IPS DF 6.9 (cell line): ENCODE results near the gene SIT1.
A peak's percentile ranks its signal among the peaks of the same experiment; 100 is the strongest.

ENCODE experiments used
- DNase-seq: peaks from one replicate; pipeline ENCODE4 v3.0.0-alpha.2; 2013; ENCODE audit warnings: low read depth, low spot score
- H3K27ac ChIP-seq: one replicate; pipeline ENCODE4 v1.5.1; 2013; ENCODE audit warnings: low read length, control low read depth
- H3K27me3 ChIP-seq: 2 replicates; pipeline ENCODE4 v1.6.1; 2013; ENCODE audit warnings: mild to moderate bottlenecking, low read length; ENCODE audit not compliant: control insufficient read depth, insufficient read depth
- H3K36me3 ChIP-seq: 2 replicates; pipeline ENCODE4 v1.6.1; 2013; ENCODE audit warnings: low read length; ENCODE audit not compliant: control insufficient read depth, insufficient read depth
- H3K4me1 ChIP-seq: 2 replicates; pipeline ENCODE4 v1.6.1; 2013; ENCODE audit warnings: low read length; ENCODE audit not compliant: control insufficient read depth, insufficient read depth
- H3K4me3 ChIP-seq: 2 replicates; pipeline ENCODE4 v1.5.1; 2013; ENCODE audit warnings: mild to moderate bottlenecking, low read length
- H3K9me3 ChIP-seq: 2 replicates; pipeline ENCODE4 v1.6.1; 2013; ENCODE audit warnings: low read length, inconsistent platforms; ENCODE audit not compliant: control insufficient read depth, insufficient read depth
- whole genome bisulfite sequencing: extraction: QIAGEN DNeasy Blood & Tissue Kit; methylation state at CpG from one replicate; pipeline ENCODE4 v1.1.7; 2013; ENCODE audit warnings: mixed read lengths, missing lambda C conversion rate; ENCODE audit not compliant: insufficient read length, insufficient coverage; 5-methylcytosine and 5-hydroxymethylcytosine counted together

SIT1 gene

DNA sequence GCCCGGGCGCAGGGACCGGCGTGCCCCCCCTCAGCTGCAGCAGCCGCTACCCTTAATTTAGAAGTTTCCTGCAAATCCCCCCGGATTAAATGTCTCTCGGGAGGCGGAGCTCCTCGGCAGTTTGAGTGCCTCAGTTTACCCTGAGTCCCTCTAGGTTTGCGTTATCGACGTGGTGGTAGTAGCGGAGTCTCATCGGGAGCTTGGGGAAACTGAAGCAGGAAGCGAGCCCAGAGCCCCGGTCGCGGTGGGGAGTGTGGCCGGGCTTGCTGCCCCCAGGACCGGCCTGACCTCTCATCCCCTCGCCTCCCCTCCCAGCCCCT, 39.5 kb upstream of the SIT1 start:
- WGBS: no CpG with 5 or more reads among the region's 21 CpGs
- Histone ChIP-seq H3K27me3 (no peaks in the 10 kb centered on the region), H3K36me3 (peaks cover 14% of the 10 kb centered on the region), H3K4me3 (peak overlapping the region; percentile 61), H3K27ac (no peak overlapping the region), H3K4me1 (peaks cover 2% of the 10 kb centered on the region; the same call in 1 of the 2 replicates), H3K9me3 (no peaks in the 10 kb centered on the region)
- DNase-seq: no peak

DNA sequence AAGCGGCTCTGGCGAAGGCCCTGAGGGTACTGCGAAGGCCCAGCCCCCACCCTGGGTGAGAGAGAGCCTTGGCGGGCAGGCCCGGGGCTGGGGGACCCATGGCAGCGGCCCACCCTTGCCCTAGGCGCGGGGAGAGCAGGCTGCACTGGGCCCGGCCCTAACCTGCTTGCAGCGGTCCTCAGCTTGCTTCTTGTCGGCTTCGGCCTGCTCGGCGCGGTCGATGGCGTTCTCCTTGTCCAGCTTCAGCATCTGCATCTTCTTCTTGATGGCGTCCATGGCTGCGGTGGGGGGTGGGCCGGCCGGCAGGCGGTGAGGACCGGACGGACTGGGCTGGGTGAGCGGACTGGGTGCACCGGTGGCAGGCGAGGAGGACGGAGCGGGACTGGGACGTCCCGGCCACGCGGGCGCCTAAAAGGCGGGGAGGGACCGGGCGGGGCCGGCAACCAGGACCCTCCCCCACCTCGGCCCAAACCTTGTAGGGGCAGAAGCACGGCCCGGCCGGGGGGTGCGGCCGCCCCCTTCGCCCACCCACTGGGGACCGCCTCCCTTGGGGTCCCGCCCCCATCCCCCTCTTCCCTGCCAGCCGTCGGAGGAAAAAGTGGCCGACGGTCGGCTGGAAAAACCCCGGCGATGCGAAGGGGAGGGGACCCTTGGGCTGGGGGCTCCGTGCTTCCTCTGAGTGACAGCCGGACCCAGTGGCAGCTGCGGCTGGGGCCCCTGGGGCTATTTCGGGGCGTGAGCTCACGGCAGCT, 39.0 kb upstream of the SIT1 start, which contains the start of gene TPM2:
TSS of gene TPM2 (minus strand) at position 384 of the 752 bp plus-strand sequence. CDS start at position 276, 108 bp downstream.
- DNase-seq: no peak
- Histone ChIP-seq H3K27ac (no peak within 1 kb of the TSS), H3K36me3 (peaks cover 19% of the 10 kb centered on the region), H3K9me3 (no peaks in the 10 kb centered on the region), H3K4me3 (peak within 1 kb of the TSS; percentile 61), H3K27me3 (no peaks in the 10 kb centered on the region), H3K4me1 (peaks cover 2% of the 10 kb centered on the region; the same call in 1 of the 2 replicates)
- no CpG with 5 or more reads among the region's 61 CpGs for WGBS

DNA sequence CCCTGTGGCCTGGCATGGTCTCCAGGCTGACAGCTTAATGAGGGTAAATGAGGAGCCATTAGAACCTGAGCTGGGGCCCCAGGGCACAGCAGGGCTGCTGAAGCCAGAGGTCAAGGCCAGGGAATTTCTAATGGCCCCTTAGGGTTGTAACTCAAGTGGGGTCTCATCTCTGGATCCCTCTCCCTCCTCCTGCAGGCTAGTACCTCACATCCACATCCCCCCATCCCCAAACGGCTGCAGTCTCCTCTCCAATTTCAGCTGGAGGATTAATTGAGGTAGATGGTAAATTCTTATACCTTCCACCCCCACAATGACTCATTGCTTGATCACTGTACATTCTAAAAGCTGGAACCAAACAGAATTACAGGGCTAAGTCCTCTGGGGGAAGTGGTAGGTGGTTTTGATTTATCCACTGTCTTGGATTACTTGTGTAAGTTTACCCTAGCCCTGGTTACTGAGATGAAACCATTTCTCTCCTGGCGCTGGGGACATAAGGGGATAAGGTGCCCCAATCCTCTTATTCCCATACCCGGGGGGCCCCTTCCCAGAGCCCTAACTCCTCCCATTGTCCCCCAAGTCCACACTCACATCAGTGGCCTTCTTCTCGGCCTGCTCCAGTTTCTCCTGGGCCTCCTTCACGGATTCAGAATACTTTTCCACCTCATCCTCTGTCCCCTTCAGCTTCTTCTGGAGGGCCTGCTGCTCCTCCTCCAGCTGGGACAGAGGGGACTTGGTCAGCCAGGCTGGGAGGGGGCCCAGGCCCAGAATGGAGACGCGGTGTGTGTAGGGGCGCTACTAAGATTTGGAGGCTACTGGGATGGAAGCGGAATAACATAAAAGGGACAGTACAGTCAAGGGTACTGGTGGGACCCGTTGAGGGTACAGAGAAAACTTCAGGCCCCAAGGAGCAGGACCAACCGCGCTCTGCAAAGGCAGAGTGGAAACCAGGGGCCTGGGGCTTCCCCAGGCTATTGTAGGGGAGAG, 38.1 kb upstream of the SIT1 start:
- Histone ChIP-seq H3K36me3 (peaks cover 26% of the 10 kb centered on the region), H3K4me3 (peak overlapping the region; percentile 61; the same call in 1 of the 2 replicates), H3K27ac (no peak overlapping the region), H3K9me3 (no peaks in the 10 kb centered on the region), H3K27me3 (no peaks in the 10 kb centered on the region), H3K4me1 (peaks cover 2% of the 10 kb centered on the region; the same call in 1 of the 2 replicates)
- no CpG with 5 or more reads among the region's 12 CpGs for WGBS
- no peak for DNase-seq

DNA sequence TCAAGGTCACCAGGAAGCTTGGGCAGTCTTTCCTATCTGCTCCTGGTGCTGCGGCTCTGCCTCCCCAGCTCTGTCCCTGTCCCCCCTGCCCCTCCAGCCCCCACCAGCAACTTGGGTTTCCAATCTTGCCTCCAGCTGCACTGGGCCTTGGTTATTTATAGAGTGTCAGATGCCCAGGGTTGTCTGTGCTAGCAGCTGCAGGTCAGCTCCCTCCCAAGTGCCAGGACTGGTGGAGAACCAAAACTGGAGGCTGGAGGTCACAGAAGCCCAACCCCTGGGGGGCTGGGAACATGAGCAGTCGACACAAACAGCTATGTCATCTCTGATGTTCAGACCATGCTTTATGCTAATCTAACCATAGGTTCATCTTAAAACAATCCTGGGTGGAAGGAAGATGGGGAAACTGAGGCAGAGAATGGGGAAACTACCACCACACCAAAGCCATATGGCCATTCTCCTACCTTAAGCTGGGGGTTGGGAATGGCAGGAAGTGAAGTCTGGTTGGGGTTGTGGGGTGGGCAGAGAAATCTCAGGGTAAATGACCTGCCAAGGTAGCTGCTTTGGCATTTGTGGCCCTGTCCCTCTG, 37.3 kb upstream of the SIT1 start:
- Histone ChIP-seq H3K27me3 (no peaks in the 10 kb centered on the region), H3K27ac (no peak overlapping the region), H3K36me3 (peaks cover 33% of the 10 kb centered on the region), H3K4me1 (peaks cover 2% of the 10 kb centered on the region; the same call in 1 of the 2 replicates), H3K9me3 (no peaks in the 10 kb centered on the region), H3K4me3 (no peak overlapping the region)
- no CpG with 5 or more reads among the region's 2 CpGs for WGBS
- no peak for DNase-seq

DNA sequence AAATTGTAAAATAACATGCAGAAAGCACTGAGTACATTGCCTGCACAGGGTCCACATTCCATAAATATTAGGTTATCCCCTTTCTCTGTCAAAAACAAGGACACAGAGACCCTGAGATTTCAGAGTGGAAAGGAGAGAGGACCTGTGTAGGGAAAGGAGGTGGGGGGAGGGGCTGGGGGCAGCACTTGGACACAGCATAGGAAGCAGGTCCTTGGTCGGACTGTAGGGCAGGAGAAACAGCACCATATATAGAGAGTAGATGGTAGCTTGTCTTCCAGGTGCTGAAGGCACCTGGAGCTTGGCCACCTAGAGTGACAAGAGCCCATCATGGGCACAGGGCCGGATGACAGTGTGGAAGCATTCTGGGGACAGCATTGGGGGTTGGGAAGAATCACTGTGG, 36.6 kb upstream of the SIT1 start:
- Histone ChIP-seq H3K27ac (no peak overlapping the region), H3K27me3 (no peaks in the 10 kb centered on the region), H3K4me1 (peaks cover 2% of the 10 kb centered on the region; the same call in 1 of the 2 replicates), H3K4me3 (no peak overlapping the region), H3K9me3 (no peaks in the 10 kb centered on the region), H3K36me3 (peaks cover 41% of the 10 kb centered on the region)
- no CpG with 5 or more reads among the region's 2 CpGs for WGBS
- DNase-seq: no peak

DNA sequence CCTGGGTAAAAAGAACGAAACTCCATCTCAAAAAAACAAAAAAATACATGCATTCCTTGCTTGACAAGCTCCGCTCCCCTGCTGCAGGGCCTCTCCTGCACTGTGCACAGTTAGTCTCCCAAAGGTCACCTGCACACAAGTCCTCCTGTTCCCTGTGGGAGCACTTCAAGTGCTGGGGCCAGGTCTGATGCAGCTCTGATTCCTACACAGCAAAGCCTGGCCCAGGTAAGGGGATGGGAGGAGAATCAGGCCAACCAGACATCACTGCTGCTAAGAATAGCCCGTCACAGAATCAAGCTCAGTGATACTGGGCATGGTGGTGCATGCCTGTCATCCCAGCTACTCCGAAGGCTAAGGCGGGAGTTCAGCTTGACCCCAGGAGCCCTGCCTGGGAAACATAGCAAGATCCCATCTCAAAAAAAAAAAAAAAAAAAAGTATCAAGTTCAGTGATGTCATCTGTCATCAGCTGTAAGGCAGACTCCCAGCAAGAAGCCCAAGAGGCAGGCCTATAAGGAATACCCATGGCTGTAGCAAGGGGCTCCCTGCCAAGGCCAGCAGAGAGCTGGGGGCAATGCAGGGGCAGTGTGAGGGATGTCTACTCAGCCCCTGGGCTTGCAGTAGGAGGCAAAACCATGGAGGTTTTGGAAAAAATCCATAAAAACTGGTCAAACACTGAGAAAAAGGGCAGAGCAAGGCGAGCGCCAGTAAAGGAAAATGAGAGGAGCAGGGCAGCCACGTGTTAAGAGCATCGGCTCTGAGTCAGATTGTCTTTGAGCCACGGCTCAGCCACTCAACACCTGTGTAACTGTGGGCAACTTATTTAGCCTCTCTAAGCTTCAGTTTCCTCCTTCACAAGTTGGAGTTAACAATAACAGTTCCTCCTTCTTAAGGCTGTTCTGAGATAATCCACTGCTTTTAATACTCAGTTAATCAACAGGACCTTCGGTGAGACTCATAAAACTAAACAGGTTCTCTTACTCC, 35.8 kb upstream of the SIT1 start:
- H3K27ac ChIP-seq: no peak overlapping the region
- WGBS: no CpG with 5 or more reads among the region's 11 CpGs
- H3K4me1 ChIP-seq: peaks cover 2% of the 10 kb centered on the region; the same call in 1 of the 2 replicates
- peaks cover 43% of the 10 kb centered on the region for H3K36me3 ChIP-seq
- H3K27me3 ChIP-seq: no peaks in the 10 kb centered on the region
- no peaks in the 10 kb centered on the region for H3K9me3 ChIP-seq
- DNase-seq: no peak
- no peak overlapping the region for H3K4me3 ChIP-seq

DNA sequence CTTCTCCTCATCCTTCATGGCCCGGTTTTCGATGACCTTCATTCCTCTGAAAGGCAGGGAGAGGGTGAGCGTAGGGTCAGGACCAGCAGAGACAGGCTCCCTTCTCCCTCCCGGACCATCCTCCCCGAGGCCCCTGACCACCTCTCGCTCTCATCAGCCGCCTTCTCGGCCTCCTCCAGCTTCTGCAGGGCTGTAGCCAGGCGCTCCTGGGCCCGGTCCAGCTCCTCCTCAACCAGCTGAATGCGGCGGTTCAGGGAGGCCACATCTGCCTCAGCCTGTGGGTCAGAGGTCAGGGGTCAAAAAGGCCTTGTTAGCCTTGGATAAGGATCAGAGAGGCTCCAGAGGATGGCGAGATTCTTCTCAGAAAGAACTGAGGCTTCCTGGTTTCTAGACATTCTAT, 34.8 kb upstream of the SIT1 start:
- H3K4me1 ChIP-seq: peaks cover under 1% of the 10 kb centered on the region
- peaks cover 43% of the 10 kb centered on the region for H3K36me3 ChIP-seq
- DNase-seq: no peak
- no CpG with 5 or more reads among the region's 13 CpGs for WGBS
- H3K4me3 ChIP-seq: no peak overlapping the region
- H3K9me3 ChIP-seq: no peaks in the 10 kb centered on the region
- H3K27ac ChIP-seq: no peak overlapping the region
- no peaks in the 10 kb centered on the region for H3K27me3 ChIP-seq

DNA sequence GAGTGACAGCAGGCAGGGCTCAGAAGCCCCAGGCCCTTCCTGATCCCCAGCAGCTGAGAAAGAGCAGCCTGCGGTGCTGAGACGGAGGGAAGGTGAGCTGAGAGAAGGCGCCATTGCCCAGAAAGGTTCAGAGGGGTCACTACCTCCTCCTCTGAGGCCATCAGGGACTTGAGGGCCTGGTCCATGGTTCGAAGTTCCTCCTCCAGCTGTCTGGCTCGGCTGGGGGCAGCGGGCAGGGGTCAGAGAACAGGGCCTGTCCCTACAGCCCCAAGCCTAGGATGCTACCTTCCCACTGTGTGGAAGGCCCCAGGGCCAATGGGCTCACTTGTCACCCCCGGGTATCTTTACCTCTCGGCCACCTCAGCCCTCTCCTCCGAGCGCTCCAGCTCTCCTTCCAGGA, 34.2 kb upstream of the SIT1 start:
- no peaks in the 10 kb centered on the region for H3K27me3 ChIP-seq
- WGBS: no CpG with 5 or more reads among the region's 10 CpGs
- DNase-seq: no peak
- H3K4me1 ChIP-seq: peaks cover 1% of the 10 kb centered on the region
- no peak overlapping the region for H3K27ac ChIP-seq
- H3K36me3 ChIP-seq: peaks cover 43% of the 10 kb centered on the region
- H3K9me3 ChIP-seq: no peaks in the 10 kb centered on the region
- H3K4me3 ChIP-seq: no peak overlapping the region

DNA sequence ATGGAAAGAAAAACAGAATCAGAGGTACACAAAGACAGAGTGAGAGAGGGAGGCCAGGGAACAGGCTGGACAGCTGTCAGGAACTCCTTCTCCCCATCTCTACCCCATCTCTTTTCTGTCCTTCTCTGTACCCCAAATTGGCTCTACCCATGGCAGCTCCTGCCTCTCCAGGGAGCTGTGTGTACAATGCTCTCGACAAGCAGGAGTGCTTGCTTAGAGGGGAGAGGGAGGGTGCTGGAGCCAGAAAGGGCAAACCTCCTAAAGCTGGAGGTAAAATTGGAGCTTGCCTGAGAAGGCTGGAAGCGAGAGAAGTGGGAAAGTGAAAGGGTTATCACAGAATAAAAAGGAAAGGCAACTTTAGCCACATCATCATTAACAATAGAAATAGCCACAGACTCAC, 32.6 kb upstream of the SIT1 start:
- Histone ChIP-seq H3K27ac (no peak overlapping the region), H3K27me3 (no peaks in the 10 kb centered on the region), H3K4me3 (no peak overlapping the region), H3K9me3 (no peaks in the 10 kb centered on the region), H3K36me3 (peaks cover 43% of the 10 kb centered on the region), H3K4me1 (peaks cover 1% of the 10 kb centered on the region)
- no CpG with 5 or more reads among the region's 2 CpGs for WGBS
- no peak for DNase-seq
